GM21737 (cell line): Measurements from ENCODE around the gene SFT2D1.

Source experiments
- ATAC-seq: cut with Tn5 transposase; IDR thresholded peaks from one replicate; pipeline ENCODE4 v1.9.1; 2021; ENCODE audit warnings: mild to moderate bottlenecking, moderate library complexity; ENCODE audit not compliant: unreplicated experiment

Gene SFT2D1

DNA sequence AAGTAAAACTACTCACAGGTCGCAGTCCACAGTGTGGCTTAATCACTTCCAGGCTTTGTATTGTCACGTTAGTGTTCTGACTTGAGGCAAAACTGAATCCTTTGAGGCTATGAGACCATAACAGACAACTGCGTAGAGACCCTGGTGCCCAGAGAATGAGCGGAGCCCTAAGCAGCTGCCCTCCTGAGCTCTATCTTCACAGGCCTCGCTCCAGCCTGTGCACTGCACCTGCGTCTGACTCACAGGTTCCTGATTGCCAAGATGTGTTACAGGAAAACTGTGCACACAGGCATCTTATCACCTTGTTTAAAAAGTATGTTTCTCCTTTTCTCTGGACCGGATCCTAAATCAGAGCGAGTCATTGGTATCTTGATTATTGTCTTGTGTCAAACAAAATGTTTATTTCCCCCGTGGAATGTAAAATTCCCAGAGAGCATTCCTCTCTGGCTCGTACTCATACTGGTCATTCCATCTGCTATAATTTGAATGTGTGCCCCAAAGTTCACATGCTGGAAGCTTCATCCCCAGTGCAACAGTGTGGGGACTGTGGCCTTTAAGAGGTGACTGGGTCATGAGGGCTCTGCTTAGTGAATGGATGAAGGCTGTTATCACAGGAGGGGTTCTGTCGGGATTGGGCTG is 59.8 kb downstream of the SFT2D1 start:
- no peak for ATAC-seq

GRCh38 chr6:166281104-166281503 is 61.2 kb downstream of the SFT2D1 start:
- no peak for ATAC-seq

DNA sequence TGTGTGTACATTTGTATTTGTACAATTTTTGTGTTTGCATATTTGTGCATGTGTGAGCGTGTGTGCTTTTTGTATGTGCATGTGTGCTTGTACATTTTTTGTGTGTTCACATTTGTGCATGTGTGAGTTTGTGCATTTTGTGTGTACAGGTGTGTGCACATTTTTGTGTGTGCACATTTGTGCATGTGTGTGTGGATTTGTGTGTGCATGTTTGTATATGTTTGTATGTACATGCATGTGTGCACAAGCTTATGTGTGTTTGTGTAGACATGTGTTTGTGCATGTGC is 63.0 kb downstream of the SFT2D1 start:
- ATAC-seq, result no peak

- ATAC-seq, result no peak
Measured at GRCh38 chr6:166278579-166279392, 63.6 kb downstream of the SFT2D1 start.

GRCh38 chr6:166277892-166278578 is 64.3 kb downstream of the SFT2D1 start:
- no peak for ATAC-seq

- no peak for ATAC-seq
Measured at GRCh38 chr6:166277018-166277417, 65.3 kb downstream of the SFT2D1 start.

DNA sequence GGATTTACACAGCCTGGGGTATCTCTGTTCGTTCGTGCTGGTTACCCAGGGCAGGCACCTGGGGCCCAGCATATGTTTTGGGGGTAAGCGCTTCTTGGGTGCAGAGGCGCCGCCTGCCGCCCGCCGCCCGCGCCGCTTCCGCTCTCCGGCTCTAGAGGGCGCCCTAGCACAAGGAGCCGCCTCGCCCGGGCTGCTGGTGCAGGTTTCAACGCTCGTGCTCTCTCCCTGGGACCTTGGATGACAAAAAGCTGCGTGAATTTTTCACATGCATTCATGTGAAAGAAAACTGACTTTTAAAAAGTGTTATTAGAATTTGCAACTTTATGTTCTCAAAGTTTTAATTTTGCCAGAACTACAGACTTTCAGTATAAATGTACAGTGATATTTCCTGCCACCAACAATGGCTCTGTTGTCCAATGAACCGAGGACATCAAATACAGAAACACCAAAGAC is 66.6 kb downstream of the SFT2D1 start:
- ATAC-seq, result peak; percentile 90

- no peak for ATAC-seq
Measured at GRCh38 chr6:166274739-166275370, 67.5 kb downstream of the SFT2D1 start.

- ATAC-seq, result no peak
Measured at GRCh38 chr6:166274163-166274562, 68.2 kb downstream of the SFT2D1 start.

- ATAC-seq, result no peak
Measured at GRCh38 chr6:166271376-166271765, 71.0 kb downstream of the SFT2D1 start.

DNA sequence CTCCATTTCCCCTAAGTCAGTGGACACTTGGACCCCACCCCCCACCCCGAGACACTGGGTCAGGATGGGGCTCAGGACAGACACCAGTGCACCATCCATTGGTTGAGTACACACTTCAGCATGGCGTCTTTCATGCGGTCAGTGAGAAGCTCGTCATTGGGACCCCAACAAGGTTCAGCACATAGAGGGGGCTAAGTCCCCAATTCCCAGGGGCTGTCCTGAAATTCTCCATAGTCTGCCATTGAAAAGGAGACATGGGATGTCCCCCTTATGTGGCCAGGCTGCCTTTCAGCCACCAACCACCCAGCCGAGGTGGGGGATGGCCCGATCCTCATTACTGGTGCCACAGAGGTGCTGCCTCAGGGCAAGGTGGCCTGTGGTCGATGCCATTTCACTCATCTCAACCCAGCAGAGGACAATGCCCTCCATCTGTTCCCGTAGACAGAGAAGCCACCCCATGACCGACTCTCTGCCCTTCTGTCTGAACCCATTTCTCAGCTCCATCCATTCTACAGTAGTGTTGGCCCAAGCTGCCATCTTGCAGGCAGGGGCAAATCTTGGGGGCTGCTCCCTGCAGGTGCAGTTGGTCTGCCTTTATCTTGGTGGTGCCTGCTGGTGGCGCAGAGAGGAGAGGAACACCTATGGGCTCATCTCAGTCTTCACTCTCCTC is 71.5 kb downstream of the SFT2D1 start:
- ATAC-seq, result no peak
